ENCODE measurements around the gene HARBI1.
A peak's percentile ranks its signal among the peaks of the same experiment; 100 is the strongest.

Gene HARBI1

DNA sequence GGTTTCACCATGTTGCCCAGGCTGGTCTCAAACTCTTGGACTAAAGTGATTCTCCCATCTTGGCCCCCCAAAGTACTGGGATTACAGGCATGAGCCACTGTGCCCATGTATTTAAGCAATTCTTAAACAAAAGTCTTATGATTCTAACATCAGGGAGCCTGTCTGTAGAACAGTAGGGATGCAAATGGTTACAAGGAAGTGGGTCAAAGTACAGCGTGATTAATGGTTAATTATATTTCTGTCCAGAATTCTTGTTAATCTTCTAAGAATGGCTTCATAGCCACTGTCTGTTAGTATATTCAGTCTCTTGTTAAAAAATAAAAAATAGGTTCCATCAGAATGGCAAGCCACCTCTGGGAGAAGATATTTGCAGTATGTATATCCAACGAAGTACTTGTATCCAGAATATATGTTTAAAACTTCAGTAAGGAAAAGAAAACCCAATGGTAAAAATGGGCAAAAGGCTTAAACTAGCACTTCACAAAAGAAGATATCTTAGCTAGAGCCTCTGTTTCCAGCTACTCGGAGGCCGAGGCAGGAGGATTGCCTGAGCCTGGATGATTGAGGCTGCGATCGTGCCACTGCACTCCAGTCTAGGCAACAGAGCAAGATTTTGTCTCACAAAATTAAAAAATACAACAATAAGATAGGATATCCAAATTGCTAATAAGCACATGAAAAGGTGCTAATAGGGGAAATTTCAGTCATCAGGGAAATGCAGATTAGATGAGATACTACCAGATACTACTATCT, 23.2 kb upstream of the HARBI1 start:
- Mint-ChIP-seq H3K4me1 (no peaks in the 10 kb centered on the region), H3K9me3 (no peaks in the 10 kb centered on the region), H3K27me3 (ENCODE audit: low read depth) (no peaks in the 10 kb centered on the region), H3K27ac (peak overlapping the region; percentile 42 to 88 (median 86)), H3K4me3 (no peak overlapping the region), H3K36me3 (ENCODE audit: low read depth) (peaks cover 43% of the 10 kb centered on the region)
- TF ChIP-seq CTCF (IDR thresholded peaks at IDR 0.05; ENCODE audit: unreplicated experiment in 3 of 3): no peak

GRCh38 chr11:46639197-46639839, 22.3 kb upstream of the HARBI1 start:
- Mint-ChIP-seq H3K9me3 (no peaks in the 10 kb centered on the region), H3K27ac (peak overlapping the region in 2 of 3 experiments; percentile 54 to 86)

DNA sequence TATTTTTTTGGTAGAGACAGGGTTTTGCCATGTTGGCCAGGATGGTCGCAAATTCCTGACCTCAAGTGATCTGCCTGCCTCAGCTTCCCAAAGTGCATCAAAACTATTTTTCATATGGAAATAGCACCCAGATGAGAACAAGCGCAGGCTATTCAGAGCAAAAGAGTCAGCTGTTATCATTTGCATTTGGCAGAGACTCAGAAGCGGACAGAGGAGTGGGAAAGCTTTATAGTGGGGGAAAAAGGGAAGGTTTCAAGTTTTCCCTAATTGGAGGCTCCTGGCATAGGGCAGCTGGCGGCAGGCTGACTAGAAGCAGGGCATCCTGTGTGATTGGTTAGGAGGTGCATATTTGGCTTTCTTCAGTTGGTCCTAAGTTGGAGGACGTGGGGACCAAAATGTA, 20.5 kb upstream of the HARBI1 start:
- Mint-ChIP-seq H3K27me3 (ENCODE audit: low read depth) (no peaks in the 10 kb centered on the region), H3K4me3 (no peak overlapping the region), H3K9me3 (no peaks in the 10 kb centered on the region), H3K4me1 (no peaks in the 10 kb centered on the region), H3K27ac (no peak overlapping the region), H3K36me3 (ENCODE audit: low read depth) (peaks cover 28% of the 10 kb centered on the region)
- TF ChIP-seq CTCF (IDR thresholded peaks at IDR 0.05; ENCODE audit: unreplicated experiment in 3 of 3): no peak

More at GRCh38 chr11:46639197-46639839, 22.3 kb upstream of the HARBI1 start:
- Mint-ChIP-seq H3K4me3 (no peak overlapping the region), H3K36me3 (ENCODE audit: low read depth) (peaks cover 36% of the 10 kb centered on the region), H3K4me1 (no peaks in the 10 kb centered on the region), H3K27me3 (ENCODE audit: low read depth) (no peaks in the 10 kb centered on the region)
- no peak for TF ChIP-seq CTCF (IDR thresholded peaks at IDR 0.05; ENCODE audit: unreplicated experiment in 3 of 3)

GRCh38 chr11:46635557-46636139, 18.6 kb upstream of the HARBI1 start:
- H3K4me1 Mint-ChIP-seq: no peaks in the 10 kb centered on the region

More at GRCh38 chr11:46635557-46636139, 18.6 kb upstream of the HARBI1 start:
- H3K36me3 Mint-ChIP-seq (ENCODE audit: low read depth): peaks cover 35% of the 10 kb centered on the region
- no peak for TF ChIP-seq CTCF (IDR thresholded peaks at IDR 0.05; ENCODE audit: unreplicated experiment in 3 of 3)
- no peak overlapping the region for H3K27ac Mint-ChIP-seq
- no peaks in the 10 kb centered on the region for H3K9me3 Mint-ChIP-seq
- H3K27me3 Mint-ChIP-seq (ENCODE audit: low read depth): no peaks in the 10 kb centered on the region
- no peak overlapping the region for H3K4me3 Mint-ChIP-seq

Data from nephron (organoid).